ENCODE measurements around the gene TRPT1.

- no peak for TF ChIP-seq CTCF (IDR thresholded peaks at IDR 0.05; ENCODE audit: low read length)
- no peak for TF ChIP-seq EZH2 (IDR thresholded peaks at IDR 0.05; ENCODE audit: borderline replicate concordance, low read length)
Observed at GRCh38 chr11:64264371-64264852, 38.4 kb upstream of the TRPT1 start.
